Measurements from ENCODE around the gene CDX1.

The CDX1 gene

DNA sequence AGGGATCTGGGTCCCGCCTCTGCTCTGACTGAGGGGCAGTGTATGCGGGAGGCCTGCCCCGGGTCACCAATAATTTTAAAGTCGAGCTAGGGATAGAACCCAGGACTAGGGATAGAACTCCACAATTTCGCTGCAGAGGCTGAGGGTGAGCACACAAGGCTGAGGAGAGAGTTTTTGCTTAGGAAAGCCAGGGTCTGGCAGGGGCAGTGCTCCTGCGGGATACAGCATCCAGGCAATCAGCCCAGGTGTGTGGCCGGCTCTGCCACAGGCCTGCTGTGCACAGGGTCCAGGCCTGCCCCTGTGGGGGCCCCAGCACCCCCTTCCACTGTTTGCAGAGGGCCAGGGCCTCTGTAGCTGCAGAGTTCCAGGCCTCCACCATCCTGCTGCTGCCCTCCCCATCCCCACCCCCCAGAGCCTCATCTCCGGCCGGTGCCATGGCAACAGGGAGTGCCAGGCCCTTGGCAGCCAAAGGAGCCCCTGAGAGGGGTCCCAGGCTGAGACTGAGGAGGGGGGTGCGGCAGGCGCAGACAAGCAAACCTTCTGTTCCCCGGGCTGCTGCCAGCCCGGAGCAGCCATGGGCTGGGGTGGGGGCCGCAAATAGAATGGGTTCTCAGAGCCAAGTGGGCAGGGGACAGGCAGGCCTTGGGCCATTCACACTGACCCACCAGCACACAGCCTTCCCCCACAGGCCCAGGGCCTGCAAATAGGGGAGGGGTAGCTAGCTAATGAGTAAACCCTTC lies 19.5 kb upstream of the CDX1 start:
- DNase-seq (ENCODE audit: low read depth) = no peak

DNA sequence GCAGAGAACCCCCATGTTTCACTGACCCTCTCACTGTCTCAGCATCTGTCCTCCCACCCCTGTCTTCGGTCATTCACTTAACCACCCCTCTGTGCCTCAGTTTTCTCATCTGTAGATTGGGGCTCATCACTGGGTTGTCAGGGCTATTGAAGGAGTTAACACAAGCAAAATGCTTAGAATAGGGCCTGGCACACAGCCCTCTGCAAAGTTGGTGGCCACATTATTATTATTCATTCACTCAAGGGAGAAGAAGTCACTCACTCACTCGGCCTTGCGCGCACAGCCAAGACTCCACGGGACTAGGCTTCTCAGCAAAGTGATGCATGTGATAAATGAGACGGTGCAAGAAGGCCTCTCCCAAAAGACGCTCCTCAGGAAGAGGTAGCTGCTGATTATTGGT lies 18.9 kb upstream of the CDX1 start:
- DNase-seq (ENCODE audit: low read depth) = no peak

DNA sequence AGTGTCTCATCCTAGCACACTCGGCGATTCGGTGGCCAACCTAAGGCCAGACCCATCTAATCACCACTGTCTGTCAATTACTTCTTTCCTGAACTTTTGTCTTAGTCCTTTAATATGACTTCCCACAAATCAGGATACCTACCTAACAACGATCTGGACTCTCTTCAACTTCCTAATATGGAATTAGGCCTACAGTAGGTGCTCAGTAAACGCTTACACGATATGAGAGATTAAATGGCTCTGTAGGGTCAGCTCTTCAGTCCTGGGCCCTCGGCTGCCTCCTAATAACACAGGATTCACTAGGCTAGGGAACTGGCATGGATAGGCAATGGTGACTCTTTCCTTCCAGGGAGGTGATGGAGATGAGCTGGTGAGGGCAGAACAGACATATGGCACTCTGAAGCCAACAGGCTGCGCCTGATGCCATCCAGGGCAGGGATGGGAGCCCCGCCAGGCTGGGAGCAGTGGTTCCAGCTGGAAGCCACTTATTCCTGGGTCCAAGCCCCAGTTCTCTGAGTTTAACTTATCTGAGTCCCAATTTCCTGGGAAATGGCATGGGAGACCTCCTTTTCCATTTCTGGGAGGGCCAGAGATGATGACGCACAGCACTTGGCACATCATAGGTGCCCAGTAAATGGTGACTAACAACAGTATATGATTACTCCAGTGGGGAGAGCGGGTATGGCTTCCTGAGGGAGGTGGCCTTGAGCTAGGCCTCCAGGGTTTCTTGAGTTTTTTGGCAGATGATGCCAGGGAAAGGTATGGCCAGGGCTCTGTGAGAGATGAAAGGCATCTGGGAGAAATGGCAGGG lies 18.3 kb upstream of the CDX1 start:
- no peak for DNase-seq (ENCODE audit: low read depth)

DNA sequence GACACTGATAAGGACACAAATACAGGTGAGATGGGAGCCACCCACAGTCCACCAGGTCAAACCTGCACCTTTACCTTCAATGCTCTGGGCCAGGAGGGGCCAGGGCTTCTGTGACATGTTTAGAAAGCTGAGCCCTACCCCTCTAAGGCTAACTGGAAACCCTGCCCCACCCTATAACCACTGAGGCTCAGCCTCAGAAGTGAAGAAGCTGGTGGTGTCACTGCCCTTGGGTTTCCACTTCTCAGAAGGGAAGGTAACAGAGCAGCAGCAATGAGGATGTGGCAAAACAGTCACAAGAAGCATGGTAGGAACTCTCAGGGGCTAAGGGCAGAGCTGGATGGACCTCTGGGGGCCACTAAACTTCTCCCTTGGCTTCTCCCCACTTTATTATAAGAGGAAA lies 17.0 kb upstream of the CDX1 start:
- no peak for DNase-seq (ENCODE audit: low read depth)

DNA sequence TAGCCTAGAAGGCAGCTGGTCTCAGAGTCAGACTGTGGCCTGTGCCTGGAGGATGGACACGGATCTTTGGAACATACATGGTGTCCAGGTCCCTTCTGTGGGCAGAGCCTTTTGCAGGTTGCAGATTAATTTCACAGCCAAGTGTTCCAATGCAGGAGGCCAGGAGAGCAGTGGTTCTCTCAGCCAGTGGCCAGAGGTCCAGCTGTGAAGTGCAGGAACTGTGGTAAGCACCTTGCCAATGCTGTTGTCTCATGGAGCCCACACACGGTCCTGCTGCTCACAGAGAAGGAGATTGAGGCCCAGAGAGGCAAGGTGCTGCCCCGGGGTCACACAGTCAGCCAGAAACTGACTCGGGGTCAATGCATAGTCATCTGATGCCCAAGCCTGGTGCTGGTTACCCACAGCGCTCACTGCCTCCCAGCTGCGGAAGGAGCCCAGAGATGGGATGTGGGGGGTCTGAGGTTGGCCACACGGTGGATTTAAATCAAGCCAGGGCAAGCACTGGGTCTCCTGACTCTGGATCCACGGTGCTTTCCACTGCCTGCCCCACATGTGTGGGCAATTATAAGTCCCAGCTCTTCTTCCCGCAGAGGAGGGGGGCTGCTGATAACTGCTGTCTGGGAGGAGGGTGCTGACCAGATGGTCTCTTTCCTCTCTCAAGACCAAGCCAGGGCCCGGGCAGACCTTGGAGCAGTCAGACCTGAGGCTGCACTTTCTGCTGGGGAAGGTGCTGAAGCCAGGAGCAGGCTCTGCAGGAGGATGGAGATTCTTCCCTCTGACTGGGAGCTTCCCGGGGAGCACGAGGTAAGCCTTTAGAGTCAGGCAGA lies 13.7 kb upstream of the CDX1 start:
- no peak for DNase-seq (ENCODE audit: low read depth)

DNA sequence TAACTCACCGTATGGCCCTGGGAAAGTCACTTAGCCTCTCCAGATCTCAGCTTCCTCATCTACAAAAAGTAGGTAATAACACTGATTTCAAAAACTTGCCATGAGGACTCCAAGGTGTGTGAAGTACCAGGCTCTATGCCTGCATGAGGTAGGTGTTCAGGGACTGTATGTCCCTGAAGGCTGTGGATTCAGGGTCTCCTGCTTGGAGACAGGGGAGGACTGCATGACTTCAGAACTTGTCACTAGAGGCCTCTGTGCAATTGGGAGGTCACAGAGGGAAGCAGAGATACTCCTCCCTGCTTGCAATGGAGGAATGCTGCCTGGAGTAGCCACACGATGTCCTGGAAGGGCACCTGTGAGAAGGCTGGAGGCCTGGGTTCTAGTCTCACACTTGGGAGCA lies 13.1 kb upstream of the CDX1 start:
- DNase-seq (ENCODE audit: low read depth) = no peak

DNA sequence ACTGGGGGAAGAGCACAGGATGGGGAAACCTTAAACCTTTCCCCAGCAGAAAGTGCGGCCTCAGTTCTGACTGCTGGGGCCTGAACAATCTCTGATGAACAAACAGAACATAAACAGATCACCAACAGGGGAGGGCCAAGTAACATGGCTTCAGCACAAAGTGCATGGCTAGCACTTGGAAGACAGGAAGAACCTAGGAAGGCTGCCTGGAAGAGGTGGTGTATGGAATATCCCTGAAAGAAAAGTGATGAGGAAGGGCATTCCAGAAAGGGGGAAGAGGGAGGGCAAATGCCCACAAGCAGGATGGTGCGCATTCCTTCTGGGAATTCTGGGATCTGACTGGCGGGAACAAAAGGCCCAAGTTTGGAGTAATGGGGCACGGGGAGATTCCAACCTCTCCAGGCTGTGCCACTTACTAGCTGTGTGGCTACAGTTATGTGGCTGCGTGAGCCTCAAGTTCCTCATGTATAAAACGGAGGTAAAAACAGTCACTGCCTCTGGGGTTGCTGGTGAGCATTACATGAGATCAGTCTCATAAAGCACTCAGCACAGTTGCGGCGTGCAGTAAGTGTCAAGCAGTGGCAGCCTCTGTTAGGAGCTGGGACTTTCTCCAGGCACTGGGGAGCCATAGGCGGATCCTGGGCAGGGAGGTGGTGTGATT lies 12.5 kb upstream of the CDX1 start:
- DNase-seq (ENCODE audit: low read depth) = no peak

DNA sequence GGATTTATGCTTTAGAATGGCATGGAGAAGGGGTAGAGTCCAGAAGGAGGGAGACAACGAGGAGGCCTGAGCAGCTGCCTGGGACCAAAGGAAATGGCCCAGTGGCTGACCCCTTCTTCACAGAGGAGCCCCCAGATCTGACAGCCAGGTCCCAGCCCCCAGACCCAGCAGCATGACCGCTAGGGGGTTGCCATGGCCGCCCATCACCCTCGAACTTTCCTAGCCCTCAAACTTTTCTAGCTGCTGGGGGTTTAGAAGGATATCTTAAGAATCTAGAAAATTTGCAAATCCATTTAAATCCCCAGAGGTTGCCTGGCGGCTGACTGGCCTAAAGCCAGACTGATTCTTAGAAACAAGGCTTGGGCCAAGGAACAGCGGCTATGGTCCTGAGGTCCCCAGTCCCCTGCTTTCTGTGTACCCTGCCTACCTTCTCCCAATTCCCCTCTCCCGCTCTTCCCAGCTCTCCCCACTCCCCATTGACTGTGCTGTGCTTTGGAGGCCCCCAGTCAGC lies 11.9 kb upstream of the CDX1 start:
- no peak for DNase-seq (ENCODE audit: low read depth)

DNA sequence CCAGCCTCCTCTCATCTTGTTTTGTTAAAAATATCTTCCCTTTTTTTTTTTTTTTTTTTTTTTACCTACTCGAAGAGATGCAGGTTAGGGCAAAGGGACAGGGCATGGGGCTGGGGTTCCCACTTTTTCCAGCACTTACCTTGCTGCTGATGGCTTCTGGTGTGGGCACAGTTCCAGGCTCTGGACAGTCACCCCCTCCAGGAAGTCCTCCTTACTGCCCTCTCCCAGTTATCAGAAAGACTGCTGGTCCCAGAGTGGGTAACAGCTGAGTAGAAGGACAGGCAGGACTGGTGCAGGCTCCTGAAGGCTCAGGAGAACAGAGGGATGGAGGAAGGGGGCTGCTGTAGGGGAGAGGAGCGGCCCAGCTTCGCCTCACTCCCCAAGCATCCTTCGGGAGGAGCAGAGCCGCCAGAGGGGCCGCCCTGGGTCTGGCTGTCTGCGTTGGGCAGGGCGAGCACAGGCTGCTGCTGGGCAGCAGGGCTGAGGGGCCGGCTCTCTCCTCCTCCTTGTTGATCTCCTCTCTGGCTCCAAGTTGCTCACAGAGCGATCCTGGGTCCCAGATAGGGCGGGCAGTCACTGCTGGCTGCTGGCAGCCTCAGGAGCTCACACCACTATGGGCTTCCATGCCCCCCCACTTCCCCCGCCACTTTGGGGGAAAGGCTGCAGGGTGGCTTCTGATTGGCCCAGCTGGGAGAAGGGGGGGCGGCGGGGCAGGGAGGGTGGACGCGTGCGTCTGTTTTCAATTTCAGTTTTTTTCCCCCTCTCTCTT lies 11.1 kb upstream of the CDX1 start, which contains the start of gene PDGFRB:
Gene PDGFRB (minus strand): TSS at position 588 of the 769 bp plus-strand sequence. CDS start 18,798 bp downstream, outside the sequence.
- peak; percentile 14 for DNase-seq (ENCODE audit: low read depth)

DNA sequence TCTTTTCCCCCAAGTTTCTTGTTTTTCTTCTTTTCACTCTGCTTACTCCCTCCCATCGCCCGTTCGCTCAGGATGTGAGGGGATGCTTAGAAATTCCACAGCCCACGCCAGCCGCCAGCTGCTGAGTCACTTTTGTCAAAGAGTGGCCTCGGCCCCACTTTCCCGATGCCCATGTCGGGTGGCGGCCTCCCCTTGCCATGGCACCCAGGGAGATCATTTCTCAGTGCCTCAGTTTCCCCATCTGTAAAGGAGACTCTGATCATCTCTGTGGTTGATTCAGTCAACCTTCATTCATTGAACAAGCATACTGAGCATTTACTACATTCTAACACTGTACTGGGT lies 10.6 kb upstream of the CDX1 start:
- no peak for DNase-seq (ENCODE audit: low read depth)

DNA sequence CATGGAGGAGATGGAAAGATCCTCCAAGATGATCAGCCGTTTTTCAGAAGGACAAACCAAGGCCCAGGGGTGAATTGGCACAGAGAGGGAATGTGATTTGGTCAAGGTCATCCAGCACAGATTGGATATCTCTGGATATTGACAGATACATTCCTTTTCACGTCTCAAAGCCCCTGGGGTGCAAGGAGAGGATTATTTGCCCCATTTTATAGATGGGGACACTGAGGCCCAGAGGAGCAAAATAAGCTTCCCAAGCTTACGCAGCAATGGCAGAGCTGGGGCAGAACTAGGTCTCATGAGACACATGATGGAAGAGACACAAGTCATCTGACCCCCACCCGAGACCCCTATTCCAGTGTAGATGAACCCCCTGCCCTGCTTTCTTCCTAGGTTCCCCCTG lies 10.0 kb upstream of the CDX1 start:
- no peak for DNase-seq (ENCODE audit: low read depth)

DNA sequence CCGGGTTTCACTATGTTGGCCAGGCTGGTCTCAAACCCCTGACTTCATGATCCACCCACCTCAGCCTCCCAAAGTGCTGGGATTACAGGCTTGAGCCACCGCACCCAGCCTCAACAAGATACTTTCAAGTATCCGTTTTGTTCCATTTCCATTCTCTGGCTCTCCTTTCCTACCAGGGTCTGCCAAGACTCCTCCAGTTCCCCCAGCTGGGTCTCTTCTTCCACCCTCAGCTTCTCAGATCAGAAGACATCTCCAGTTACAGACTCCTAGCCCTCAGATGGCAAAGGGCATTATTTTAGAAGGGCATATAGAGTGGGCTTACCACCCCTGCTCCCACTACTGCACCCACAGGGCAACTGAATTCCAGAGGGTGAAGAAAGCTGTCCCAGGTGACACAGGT lies 9.4 kb upstream of the CDX1 start:
- no peak for DNase-seq (ENCODE audit: low read depth)

DNA sequence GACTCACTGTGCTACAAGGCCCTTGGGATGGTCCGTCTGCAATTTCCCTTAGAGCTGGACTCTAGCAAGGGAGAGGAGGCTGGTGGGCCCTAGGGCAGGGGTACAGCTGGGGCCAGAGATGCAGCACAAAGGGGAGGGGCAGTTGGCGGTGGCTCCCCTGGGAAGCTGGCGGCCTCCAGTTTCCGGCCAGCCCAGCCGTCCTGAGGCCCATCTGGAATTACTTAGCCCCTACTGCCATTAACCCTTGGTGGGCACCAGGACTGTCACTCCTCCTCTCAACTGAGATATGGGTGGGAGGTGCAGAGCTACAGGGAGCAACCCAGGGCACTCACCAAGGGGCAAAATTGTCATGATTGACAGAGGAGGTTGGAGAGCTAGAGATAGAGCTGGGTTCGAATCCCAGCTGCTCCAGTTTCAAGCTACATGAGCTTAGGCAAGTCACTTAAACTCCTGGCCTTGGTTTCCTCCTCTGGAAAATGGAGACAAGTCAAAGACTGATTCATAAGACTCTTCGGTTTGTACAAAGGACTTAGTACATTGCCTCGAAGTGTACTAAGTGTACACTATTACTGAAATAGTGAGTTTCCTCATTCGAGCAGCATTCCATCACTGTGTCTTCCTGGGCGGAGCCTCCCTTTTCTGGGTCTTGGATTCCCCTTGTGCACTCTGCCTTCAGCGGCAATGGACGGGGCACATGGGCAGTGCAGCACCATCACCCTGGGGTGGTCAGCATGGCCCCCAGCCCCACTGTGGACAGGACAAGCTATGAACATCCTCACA lies 8.2 kb upstream of the CDX1 start:
- no peak for DNase-seq (ENCODE audit: low read depth)

DNA sequence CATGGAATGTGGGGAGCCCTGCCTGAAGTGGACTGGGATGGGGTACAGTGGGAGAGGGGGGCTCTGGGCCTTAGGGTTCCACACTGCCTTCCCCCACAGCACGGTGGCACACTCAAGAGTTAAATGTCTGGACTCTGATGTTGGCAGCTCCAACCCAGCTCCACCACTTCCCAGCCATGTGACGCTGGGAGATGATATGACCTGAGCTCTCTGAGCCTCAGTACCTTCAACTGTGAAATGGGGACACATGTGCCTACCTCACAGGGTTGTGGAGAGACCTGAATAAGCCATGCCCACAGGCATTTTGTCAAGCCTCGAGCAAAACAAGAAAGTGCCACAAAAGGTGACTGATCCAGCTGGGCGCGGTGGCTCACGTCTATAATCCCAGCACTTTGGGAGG lies 7.5 kb upstream of the CDX1 start:
- DNase-seq (ENCODE audit: low read depth) = no peak

DNA sequence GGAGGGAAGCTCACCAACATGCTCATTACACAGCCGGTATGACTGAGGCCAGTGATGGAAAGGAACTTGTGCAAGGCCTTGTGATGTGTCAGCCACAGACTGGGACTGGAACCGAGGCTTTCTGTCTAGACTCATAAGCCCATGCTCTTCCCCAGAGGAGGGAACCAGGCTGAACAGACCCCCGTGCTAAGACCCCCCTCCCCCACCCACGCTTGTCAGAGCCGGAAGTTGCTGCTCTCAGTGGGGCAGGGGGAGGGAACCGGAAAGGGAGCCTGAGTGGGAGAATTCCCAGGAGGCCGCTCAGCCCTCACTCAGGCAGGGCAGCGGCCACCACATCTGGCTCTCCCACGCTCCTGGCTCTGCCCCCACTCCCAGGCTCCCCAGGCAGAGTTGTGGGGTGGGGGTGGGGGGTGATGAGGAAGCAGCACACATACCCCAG lies 6.8 kb upstream of the CDX1 start:
- no peak for DNase-seq (ENCODE audit: low read depth)

DNA sequence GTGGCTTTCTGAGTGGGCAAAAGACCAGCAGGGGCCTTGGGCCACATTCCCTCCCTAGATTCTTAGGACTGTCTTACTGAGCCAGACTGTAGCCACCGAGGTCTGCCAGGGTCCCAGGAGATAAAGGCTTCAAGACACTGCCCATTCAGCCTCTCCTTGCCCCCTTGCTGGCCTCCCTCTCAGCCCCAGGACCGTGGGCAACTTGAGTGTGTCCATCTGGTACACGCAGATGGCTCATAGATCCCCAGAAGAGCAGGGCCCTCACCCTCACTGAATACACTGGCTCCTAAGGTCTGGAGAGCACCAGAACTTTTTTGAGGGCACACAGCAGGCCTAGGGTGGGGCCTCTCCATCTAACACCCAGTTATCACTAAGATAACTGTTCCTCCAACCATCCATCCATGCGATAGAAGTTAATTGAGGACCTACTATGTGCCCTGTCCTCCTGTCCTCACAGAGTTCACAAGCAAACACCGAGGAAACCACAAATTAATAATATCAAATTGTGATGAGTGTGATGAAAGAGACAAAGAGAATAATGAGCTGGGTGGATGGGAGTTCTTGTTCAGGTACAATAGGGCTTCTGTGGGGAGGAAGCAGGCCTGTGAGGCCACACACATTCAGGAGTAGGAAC lies 6.0 kb upstream of the CDX1 start:
- DNase-seq (ENCODE audit: low read depth) = no peak

DNA sequence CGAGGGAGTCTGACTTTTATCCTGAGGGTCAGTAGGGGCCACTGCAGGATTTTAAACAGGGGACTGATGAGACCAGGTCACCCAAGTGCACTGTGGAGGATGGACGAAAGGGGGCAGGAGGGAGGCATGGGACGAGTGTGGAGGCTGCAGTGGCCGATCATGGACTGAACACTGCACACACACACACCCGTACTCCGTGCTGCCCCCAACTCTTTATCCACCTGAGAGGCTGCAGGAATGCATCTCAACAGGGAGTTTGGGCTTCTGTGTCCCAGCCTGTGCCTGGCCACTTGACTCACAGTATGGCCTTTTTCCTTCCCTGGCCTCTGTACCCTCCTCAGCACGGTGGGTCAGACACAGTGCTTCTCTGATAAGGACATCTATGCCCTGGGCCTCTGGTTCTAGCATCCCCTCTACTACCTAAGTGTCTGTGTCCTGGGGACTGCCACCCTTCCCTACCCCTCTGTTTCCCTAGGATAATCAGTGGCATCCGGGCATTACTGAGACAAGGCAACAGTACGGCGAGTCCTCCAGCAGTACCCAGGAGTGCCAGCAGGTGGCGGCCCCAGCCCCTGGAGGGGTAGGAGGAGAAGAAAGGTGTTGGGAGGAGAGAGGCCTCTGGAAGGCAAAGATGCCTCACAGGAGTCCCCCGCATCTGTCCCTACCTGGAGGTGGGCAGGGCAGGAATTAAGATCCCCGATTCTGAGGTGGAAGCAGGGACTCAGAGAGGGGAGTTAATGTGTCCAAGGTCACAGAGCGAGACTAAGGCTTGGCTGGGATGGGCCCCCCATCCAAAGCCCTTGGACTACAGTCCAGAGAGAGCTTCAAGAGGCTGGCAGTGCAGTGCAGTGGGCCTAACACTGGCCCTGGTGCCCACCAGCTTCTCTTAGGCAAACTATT lies 5.1 kb upstream of the CDX1 start:
- DNase-seq (ENCODE audit: low read depth) = peak; percentile 57

DNA sequence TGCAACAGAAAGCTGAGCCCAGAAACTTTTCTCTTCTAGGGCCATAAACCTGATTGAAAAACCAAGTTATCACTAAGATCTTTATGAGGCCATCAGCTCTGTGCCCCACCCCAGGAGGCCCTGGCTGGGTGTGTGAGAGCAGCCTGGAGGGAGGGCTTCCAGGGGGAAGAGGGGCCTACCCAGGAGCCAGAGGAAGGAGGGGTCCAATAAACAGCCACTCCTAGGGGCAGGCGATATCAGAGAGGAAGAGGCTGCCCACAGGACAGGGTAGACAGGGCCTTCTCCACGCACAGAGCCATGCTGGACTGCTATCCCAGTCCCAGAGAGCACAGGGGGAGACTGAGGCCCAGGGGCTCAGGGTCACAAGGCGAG lies 4.5 kb upstream of the CDX1 start:
- no peak for DNase-seq (ENCODE audit: low read depth)

DNA sequence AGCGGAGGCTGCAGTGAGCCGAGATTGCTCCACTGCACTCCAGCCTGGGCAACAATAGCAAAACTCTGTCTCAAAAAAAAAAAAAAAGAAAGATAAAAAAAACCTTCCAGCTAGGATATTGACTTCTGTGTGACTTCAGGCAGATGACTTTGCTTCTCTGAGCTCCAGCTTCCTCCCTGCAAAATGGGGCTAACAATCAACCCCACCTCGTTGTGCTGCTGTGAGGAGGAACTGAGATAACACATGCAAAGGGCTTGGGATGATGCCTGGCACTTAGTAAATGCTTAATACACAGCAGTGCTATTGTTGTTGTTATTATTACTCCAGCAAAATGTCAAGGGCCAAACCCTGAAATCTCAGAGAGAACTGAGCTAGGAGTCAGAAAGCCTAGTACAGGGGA lies 3.5 kb upstream of the CDX1 start:
- no peak for DNase-seq (ENCODE audit: low read depth)

Data from activated T-cell treated with anti-CD3 and anti-CD28 coated beads for 24 hours (primary cell).